MCF 10A (cell line): Measurements from ENCODE around the gene MAPRE3. TPM values are rescaled to one million over a fixed set of nuclear protein-coding genes. Genes with fewer than 3 reads are reported as not detected.

Source experiments
- BruUV-seq: library from RNA; stranded (reverse); fragments of 400-500 nt; replicated peaks from 2 replicates; lab custom pipeline; 2021; lab: Mats Ljungman, UMichigan
- CTCF ChIA-PET: fragments of 300-600 bp; sonication (Branson Sonifier 250); formaldehyde crosslinking; extraction: SDS; loops from one replicate; lab custom pipeline; 2021; ENCODE audit warnings: antibody characterized with exemption, inconsistent platforms; lab: Yijun Ruan, JAX
- POLR2A ChIA-PET: fragments of 300-600, 350-650 bp; sonication (Branson Sonifier 250); formaldehyde crosslinking; extraction: SDS; loops from one replicate; lab custom pipeline; 2020; ENCODE audit warnings: antibody characterized with exemption, inconsistent platforms; lab: Yijun Ruan, JAX
- DNase-seq: peaks from one replicate; pipeline ENCODE4 v3.0.0-alpha.2; 2018; ENCODE audit not compliant: unreplicated experiment
- H3K27ac Mint-ChIP-seq: one replicate; pipeline ENCODE4 v1.8.0; 2022; ENCODE audit warnings: mild to moderate bottlenecking, low read depth, mixed read lengths; ENCODE audit not compliant: unreplicated experiment
- H3K27me3 Mint-ChIP-seq: one replicate; pipeline ENCODE4 v1.8.0; 2022; ENCODE audit warnings: mixed read lengths; ENCODE audit not compliant: insufficient read depth, unreplicated experiment
- H3K36me3 Mint-ChIP-seq: one replicate; pipeline ENCODE4 v1.8.0; 2022; ENCODE audit warnings: mild to moderate bottlenecking, moderate library complexity, mixed read lengths; ENCODE audit not compliant: insufficient read depth, unreplicated experiment
- H3K4me1 Mint-ChIP-seq: one replicate; pipeline ENCODE4 v1.8.0; 2022; ENCODE audit warnings: mixed read lengths; ENCODE audit not compliant: insufficient read depth, unreplicated experiment
- H3K4me3 Mint-ChIP-seq: one replicate; pipeline ENCODE4 v1.8.0; 2022; ENCODE audit warnings: mild to moderate bottlenecking, moderate library complexity, mixed read lengths; ENCODE audit not compliant: unreplicated experiment
- H3K9me3 Mint-ChIP-seq: one replicate; pipeline ENCODE4 v1.8.0; 2022; ENCODE audit warnings: mixed read lengths; ENCODE audit not compliant: unreplicated experiment
- CTCF ChIP-seq: fragments of 200-600 bp; IDR thresholded peaks from one replicate; pipeline ENCODE4 v1.8.0; 2022; ENCODE audit warnings: antibody characterized with exemption, mild to moderate bottlenecking; ENCODE audit not compliant: unreplicated experiment
- intact Hi-C: fragments of 100-400 bp; cut with micrococcal nuclease; formaldehyde crosslinking; loops from 2 replicates; pipeline ENCODE4 v1.14.1; 2022
- total RNA-seq: library from RNA; stranded (reverse); gene quantifications from 2 replicates; pipeline ENCODE4 v1.2.3, GENCODE V29; 2022

The MAPRE3 gene
- total RNA-seq, 1 experiment from 2014 or later, result 18.0 TPM

- ChIA-PET POLR2A (interaction anchor here (0.7 to 9.2 kb wide), 12 partner anchors 10 to 1471 kb away, joined by 3 to 175 read pairs (median 8); partner anchors contain the start of genes GTF3C2, MPV17, OST4 and TMEM214), CTCF (interaction anchor here (0.6 to 1.7 kb wide), 11 partner anchors 10 to 240 kb away, joined by 3 to 5 read pairs (median 3); partner anchors contain the start of gene OST4)
- intact Hi-C loops, result loop anchor here (1.0 to 2.0 kb wide), 3 partner anchors 17 to 88 kb away; partner anchors contain the start of genes KHK and TMEM214
- BruUV-seq, result no TSS peak
- H3K4me1 Mint-ChIP-seq, result no peaks in the 10 kb centered on the region
- peaks cover 30% of the 10 kb centered on the region for H3K36me3 Mint-ChIP-seq
- peak overlapping the region; percentile 93 for H3K4me3 Mint-ChIP-seq
- no peaks in the 10 kb centered on the region for H3K9me3 Mint-ChIP-seq
- no peak for DNase-seq
- H3K27ac Mint-ChIP-seq, result peak overlapping the region; percentile 84
- no peaks in the 10 kb centered on the region for H3K27me3 Mint-ChIP-seq
- no peak for TF ChIP-seq CTCF
These were observed 79.2 kb downstream of the MAPRE3 start for GRCh38 chr2:27049422-27050280.

GRCh38 chr2:27050281-27050995, 80.0 kb downstream of the MAPRE3 start:
- ChIA-PET CTCF (interaction anchor here (0.7 to 1.7 kb wide), 10 partner anchors 11 to 90 kb away, joined by 3 to 5 read pairs (median 4); partner anchors contain the start of gene OST4), POLR2A (interaction anchor here (0.9 to 9.2 kb wide), 22 partner anchors 7 to 306 kb away, joined by 3 to 175 read pairs (median 5); partner anchors contain the start of genes ATRAID, EMILIN1, GTF3C2 and MPV17)
- Mint-ChIP-seq H3K4me1 (no peaks in the 10 kb centered on the region), H3K27ac (peak overlapping the region; percentile 84), H3K36me3 (peaks cover 33% of the 10 kb centered on the region), H3K9me3 (no peaks in the 10 kb centered on the region), H3K27me3 (no peaks in the 10 kb centered on the region), H3K4me3 (peak overlapping the region; percentile 93)
- intact Hi-C loops, result loop anchor here (1.0 to 2.0 kb wide), 3 partner anchors 18 to 89 kb away; partner anchors contain the start of genes KHK and TMEM214
- no peak for TF ChIP-seq CTCF
- peak; percentile 93 for DNase-seq
- TSS peak; percentile 96 for BruUV-seq

GRCh38 chr2:27050996-27051901, 80.8 kb downstream of the MAPRE3 start, which contains the start of gene AGBL5:
Gene AGBL5 (plus strand): TSS chr2:27051668. CDS start chr2:27052959, 1,291 bp downstream.
- no peaks in the 10 kb centered on the region for H3K4me1 Mint-ChIP-seq
- ChIA-PET CTCF (interaction anchor here (0.6 to 1.7 kb wide), 9 partner anchors 14 to 251 kb away, joined by 3 to 5 read pairs (median 4); partner anchors contain the start of gene OST4), POLR2A (interaction anchor here (0.6 to 9.2 kb wide), 28 partner anchors 8 to 305 kb away, joined by 3 to 175 read pairs (median 5); partner anchors contain the start of genes ATRAID, EMILIN1, GTF3C2 and KHK)
- TF ChIP-seq CTCF, result no peak
- H3K27ac Mint-ChIP-seq, result peak within 1 kb of the TSS; percentile 84
- no peaks in the 10 kb centered on the region for H3K9me3 Mint-ChIP-seq
- H3K36me3 Mint-ChIP-seq, result peaks cover 40% of the 10 kb centered on the region
- intact Hi-C loops, result loop anchor here (1.0 to 2.0 kb wide), 3 partner anchors 19 to 90 kb away; partner anchors contain the start of genes KHK and TMEM214
- H3K4me3 Mint-ChIP-seq, result peak within 1 kb of the TSS; percentile 93
- H3K27me3 Mint-ChIP-seq, result no peaks in the 10 kb centered on the region
- peak; percentile 91 for DNase-seq
- no TSS peak for BruUV-seq
